Chondrocyte (in vitro differentiated cells): ENCODE measurements around the gene CNOT11. TPM values are rescaled to one million over a fixed set of nuclear protein-coding genes. Genes with fewer than 3 reads are reported as not detected.

ENCODE experiments used
- DNase-seq: peaks from one replicate; pipeline ENCODE4 v3.0.0; 2021; ENCODE audit warnings: mixed read lengths, low spot score
- H3K27ac Mint-ChIP-seq: one replicate; pipeline ENCODE4 v1.8.0; 2021; ENCODE audit warnings: mild to moderate bottlenecking, moderate library complexity, mixed read lengths; ENCODE audit not compliant: unreplicated experiment
- H3K27me3 Mint-ChIP-seq: 2 replicates; pipeline ENCODE4 v1.8.0; 2021; ENCODE audit warnings: low read depth, mixed read lengths
- H3K36me3 Mint-ChIP-seq: 2 replicates; pipeline ENCODE4 v1.8.0; 2021; ENCODE audit warnings: low read depth, mixed read lengths
- H3K4me1 Mint-ChIP-seq: 2 replicates; pipeline ENCODE4 v1.8.0; 2021; ENCODE audit warnings: low read depth, mild to moderate bottlenecking, mixed read lengths
- H3K4me3 Mint-ChIP-seq: one replicate; pipeline ENCODE4 v1.8.0; 2021; ENCODE audit warnings: mild to moderate bottlenecking, moderate library complexity, mixed read lengths; ENCODE audit not compliant: unreplicated experiment
- H3K9me3 Mint-ChIP-seq: 2 replicates; pipeline ENCODE4 v1.8.0; 2021; ENCODE audit warnings: low read depth, mixed read lengths
- total RNA-seq: library from RNA; stranded (reverse); gene quantifications from 3 replicates; pipeline ENCODE4 v1.2.1, GENCODE V29; 2021
- TF ChIP-seq, protein P1 (sequence below): fragments of 200-600 bp; sonication (generic); IDR thresholded peaks from 2 replicates; pipeline ENCODE4 v1.5.0; 2021; ENCODE audit warnings: antibody characterized with exemption, mild to moderate bottlenecking, moderate library complexity

Gene CNOT11
- total RNA-seq, 1 donor from 2014 or later = 31.3 TPM

GRCh38 chr2:101287303-101287702, 34.6 kb downstream of the CNOT11 start:
- Mint-ChIP-seq H3K9me3 (no peaks in the 10 kb centered on the region), H3K4me3 (no peak overlapping the region), H3K27me3 (no peaks in the 10 kb centered on the region), H3K4me1 (no peaks in the 10 kb centered on the region), H3K36me3 (peaks cover 12% of the 10 kb centered on the region), H3K27ac (no peak overlapping the region)
- TF ChIP-seq, protein P1, sequence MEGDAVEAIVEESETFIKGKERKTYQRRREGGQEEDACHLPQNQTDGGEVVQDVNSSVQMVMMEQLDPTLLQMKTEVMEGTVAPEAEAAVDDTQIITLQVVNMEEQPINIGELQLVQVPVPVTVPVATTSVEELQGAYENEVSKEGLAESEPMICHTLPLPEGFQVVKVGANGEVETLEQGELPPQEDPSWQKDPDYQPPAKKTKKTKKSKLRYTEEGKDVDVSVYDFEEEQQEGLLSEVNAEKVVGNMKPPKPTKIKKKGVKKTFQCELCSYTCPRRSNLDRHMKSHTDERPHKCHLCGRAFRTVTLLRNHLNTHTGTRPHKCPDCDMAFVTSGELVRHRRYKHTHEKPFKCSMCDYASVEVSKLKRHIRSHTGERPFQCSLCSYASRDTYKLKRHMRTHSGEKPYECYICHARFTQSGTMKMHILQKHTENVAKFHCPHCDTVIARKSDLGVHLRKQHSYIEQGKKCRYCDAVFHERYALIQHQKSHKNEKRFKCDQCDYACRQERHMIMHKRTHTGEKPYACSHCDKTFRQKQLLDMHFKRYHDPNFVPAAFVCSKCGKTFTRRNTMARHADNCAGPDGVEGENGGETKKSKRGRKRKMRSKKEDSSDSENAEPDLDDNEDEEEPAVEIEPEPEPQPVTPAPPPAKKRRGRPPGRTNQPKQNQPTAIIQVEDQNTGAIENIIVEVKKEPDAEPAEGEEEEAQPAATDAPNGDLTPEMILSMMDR = no peak
- no peak for DNase-seq

- H3K4me3 Mint-ChIP-seq = no peak overlapping the region
- no peaks in the 10 kb centered on the region for H3K27me3 Mint-ChIP-seq
- H3K36me3 Mint-ChIP-seq = peaks cover 4% of the 10 kb centered on the region
Observed at GRCh38 chr2:101290711-101291110, 38.0 kb downstream of the CNOT11 start.

DNA sequence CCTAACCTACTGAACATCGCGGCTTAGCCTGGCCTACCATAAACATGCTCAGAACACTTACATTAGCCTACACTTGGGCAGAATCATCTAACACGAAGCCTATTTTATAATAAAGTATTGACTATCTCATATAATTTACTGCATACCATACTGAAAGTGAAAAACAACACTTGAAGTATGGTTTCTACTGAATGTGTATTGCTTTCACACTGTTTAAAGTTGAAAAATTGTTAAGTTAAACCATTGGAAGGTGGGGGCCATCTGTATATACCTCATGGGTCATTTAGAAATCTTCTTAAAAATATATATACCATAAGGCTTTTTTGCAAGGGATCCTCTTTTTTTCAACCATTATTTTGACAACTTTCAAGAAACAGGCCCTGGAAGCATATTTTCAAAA, 39.3 kb downstream of the CNOT11 start:
- no peak for DNase-seq
- TF ChIP-seq, protein P1 = no peak
- no peak overlapping the region for H3K4me3 Mint-ChIP-seq
- no peaks in the 10 kb centered on the region for H3K9me3 Mint-ChIP-seq
- H3K27me3 Mint-ChIP-seq = no peaks in the 10 kb centered on the region
- no peak overlapping the region for H3K27ac Mint-ChIP-seq
- H3K4me1 Mint-ChIP-seq = peaks cover 14% of the 10 kb centered on the region
- H3K36me3 Mint-ChIP-seq = peaks cover 2% of the 10 kb centered on the region

More at GRCh38 chr2:101290711-101291110, 38.0 kb downstream of the CNOT11 start:
- Mint-ChIP-seq H3K9me3 (no peaks in the 10 kb centered on the region), H3K4me1 (peaks cover 5% of the 10 kb centered on the region), H3K27ac (no peak overlapping the region)
- TF ChIP-seq, protein P1 = no peak
- no peak for DNase-seq

- Mint-ChIP-seq H3K27me3 (no peaks in the 10 kb centered on the region), H3K27ac (no peak overlapping the region), H3K4me3 (no peak overlapping the region), H3K4me1 (peaks cover 22% of the 10 kb centered on the region), H3K36me3 (no peaks in the 10 kb centered on the region), H3K9me3 (no peaks in the 10 kb centered on the region)
- DNase-seq = no peak
- TF ChIP-seq, protein P1 = no peak
Observed at GRCh38 chr2:101293544-101293943, 40.9 kb downstream of the CNOT11 start.

DNA sequence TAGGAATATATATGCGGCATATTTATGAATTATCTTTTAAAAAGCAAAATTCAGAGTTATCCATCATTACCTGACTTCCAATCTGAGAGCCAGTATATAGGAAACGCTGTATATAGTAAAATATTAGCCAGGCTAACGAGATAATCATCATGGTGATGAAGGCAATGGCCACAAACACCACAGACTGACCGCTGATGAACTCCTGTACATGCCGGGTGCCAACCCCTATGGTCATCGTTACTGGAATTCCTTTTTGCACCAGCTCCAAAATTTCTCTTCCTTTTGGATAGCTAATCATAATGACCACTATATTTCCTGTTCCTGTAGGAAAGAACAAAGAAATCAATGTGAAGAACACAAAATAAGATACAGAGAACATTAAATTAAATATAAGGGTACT, 42.2 kb downstream of the CNOT11 start:
- Mint-ChIP-seq H3K27ac (no peak overlapping the region), H3K27me3 (no peaks in the 10 kb centered on the region), H3K4me3 (no peak overlapping the region), H3K9me3 (no peaks in the 10 kb centered on the region), H3K36me3 (no peaks in the 10 kb centered on the region), H3K4me1 (peaks cover 30% of the 10 kb centered on the region)
- TF ChIP-seq, protein P1 = no peak
- no peak for DNase-seq
